GM12872 (cell line): ENCODE results near the gene TMEM201.

Experiments used
- CTCF ChIP-seq: IDR thresholded peaks from 3 replicates; pipeline ENCODE4 v1.5.1; 2011; ENCODE audit warnings: low read depth, mild to moderate bottlenecking, low read length, moderate library complexity; ENCODE audit not compliant: insufficient read depth

TMEM201 gene

DNA sequence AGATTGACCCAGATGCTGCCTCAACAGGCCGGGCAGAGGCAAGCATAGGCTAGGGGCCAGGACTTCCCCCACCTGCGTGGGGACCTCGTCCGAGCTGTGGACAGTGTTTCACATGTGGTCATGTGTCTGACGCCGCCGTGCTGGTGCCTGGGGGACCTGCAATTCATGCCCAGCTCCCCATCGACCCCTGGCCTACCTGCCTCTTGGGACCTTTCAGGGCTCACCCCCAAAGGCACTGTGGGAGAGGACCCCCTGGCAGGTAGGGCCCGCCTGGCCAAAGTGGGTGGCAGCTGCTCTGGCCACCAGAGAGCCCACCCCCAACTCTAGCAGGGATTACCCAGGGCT lies 4.4 kb downstream of the TMEM201 start:
- no peak for TF ChIP-seq CTCF

- no peak for TF ChIP-seq CTCF
Measured at GRCh38 chr1:9593492-9594465, 5.1 kb downstream of the TMEM201 start.

DNA sequence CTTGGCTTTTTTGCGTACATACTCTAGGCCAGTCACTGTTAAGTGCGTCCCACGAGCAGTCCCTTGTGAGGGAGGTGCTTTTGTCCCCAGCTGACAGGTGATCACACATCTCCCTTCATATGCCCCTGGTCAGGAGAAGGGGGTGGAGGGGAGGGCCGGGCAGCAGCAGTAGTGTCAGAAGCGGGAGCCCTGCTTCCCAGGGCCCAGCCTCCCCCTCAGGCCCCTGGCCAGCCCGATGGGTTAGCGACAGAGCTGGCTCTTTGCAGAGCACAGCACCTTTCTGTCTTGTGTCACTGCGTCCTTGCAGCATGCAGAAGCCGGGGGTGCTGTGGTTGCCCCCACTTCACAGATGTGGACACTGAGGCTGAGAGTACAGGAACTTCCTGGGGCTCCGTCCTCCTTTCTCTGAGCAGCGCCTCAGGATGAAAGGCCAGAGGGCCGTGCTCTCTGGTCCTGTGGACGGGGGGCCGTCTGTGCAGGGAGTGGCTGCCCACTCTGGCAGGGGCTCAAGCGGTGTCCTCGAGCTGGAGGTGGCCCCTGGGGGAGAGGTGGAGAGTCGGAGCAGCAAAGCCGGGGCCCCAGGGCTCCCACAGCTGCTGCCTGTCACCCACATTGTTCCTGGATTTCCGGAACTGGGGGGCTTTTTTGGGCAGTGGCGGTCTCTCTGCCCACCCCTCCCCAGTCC lies 5.9 kb downstream of the TMEM201 start:
- TF ChIP-seq CTCF: no peak

DNA sequence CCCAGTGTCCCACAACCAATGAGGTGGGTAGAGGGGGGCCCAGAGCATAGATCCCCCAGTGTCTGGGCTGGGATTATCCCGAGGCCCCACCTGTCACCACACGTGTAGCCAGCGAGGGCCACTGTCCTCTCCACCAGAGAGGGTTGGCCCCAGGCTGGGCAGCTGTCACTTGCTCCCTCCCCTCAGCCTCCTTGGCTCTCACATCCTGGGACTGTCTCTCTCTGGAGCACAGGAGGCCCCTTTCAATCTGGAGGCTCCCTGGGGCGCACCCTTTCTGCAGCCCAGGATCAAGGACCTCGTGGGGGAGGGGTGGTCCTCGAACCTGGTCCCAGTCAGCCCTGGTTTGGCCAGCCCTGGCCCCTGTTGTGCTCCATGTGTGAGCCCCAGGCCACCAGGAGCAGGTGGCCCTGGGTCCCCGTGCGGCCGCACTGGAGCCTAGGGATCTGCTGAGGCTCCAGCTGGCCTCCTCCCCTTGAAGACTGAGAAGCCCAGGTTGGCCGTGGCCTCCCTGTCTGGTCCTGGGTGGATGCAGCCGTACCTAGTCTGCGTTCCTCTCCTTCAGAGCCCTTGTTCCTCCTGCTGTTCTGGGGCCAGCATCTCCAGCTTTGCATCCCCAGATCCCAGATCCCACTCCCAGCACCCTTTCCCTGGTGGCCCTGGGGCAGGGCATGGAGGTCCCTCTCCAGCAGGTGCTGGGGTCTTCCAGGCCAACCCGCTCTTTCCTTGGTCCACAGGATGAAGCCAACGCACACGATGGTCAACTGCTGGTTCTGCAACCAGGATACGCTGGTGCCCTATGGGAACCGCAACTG lies 6.7 kb downstream of the TMEM201 start:
- TF ChIP-seq CTCF: no peak

DNA sequence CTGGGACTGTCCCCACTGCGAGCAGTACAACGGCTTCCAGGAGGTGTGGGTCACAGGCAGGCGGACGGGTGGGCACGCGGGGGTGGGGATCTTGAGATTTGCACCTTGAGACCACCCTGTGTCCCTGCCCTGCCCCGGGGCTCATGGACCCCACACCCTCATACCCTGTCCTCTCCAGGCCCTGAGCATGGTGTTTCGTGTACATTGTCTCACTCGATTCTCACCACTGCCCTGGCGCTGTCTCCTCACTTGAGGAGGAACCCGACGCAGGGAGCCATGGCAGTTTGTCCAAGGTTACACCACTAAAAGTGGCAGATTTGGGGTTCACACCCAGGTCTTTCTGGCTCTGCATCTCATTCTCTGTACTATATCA lies 7.2 kb downstream of the TMEM201 start:
- no peak for TF ChIP-seq CTCF

DNA sequence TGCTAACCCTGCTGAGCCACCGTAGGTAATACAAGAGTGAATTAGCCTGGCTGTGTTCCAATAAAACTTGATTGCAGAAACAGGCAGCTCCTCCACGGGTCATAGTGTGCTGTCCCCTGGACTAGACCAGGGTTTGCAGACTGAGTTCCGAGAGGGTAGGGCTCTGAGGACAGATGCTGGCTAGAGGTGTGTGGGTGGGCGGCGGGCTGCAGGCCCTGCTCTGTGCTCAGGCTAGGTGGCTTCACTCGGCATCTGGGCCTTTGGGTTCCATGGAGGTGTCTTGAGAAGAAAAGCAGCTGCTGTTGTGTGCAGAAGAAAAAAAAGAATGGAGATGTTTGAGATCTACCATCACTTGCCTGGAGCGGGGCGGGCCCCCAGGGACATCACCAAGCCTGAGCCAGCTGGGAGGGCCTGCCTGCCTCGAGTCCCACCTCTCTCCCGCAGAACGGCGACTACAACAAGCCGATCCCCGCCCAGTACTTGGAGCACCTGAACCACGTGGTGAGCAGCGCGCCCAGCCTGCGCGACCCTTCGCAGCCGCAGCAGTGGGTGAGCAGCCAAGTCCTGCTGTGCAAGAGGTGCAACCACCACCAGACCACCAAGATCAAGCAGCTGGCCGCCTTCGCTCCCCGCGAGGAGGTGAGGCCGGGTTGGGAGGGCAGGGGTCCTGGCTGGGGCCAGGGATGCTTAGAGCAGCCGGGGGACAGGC lies 7.9 kb downstream of the TMEM201 start:
- no peak for TF ChIP-seq CTCF
